ENCODE data around the gene ELAVL1.
"Not testable (repeated sequence)": the region's sequence is repeated elsewhere in the genome, so short reads cannot be mapped to it uniquely, and the experiment has no call there.

ELAVL1 gene

GRCh38 chr19:7970716-7971448, 34.6 kb downstream of the ELAVL1 start:
- no peak for DNase-seq (ENCODE audit: low read depth in 2 of 2)

GRCh38 chr19:7969555-7969939, 35.9 kb downstream of the ELAVL1 start:
- DNase-seq (ENCODE audit: low read depth in 2 of 2) = no peak

GRCh38 chr19:7968796-7969554, 36.5 kb downstream of the ELAVL1 start:
- DNase-seq (ENCODE audit: low read depth in 2 of 2) = no peak

- DNase-seq (ENCODE audit: low read depth in 2 of 2) = no peak
Observed at GRCh38 chr19:7968008-7968795, 37.2 kb downstream of the ELAVL1 start.

GRCh38 chr19:7965921-7966665, 39.3 kb downstream of the ELAVL1 start:
- no peak for DNase-seq (ENCODE audit: low read depth in 2 of 2)

- no peak for DNase-seq (ENCODE audit: low read depth in 2 of 2)
Observed at GRCh38 chr19:7965259-7965841, 40.1 kb downstream of the ELAVL1 start.

GRCh38 chr19:7963566-7963965, 41.9 kb downstream of the ELAVL1 start:
- no peak for DNase-seq (ENCODE audit: low read depth in 2 of 2)

- no peak for DNase-seq (ENCODE audit: low read depth in 2 of 2)
Observed at GRCh38 chr19:7962644-7963268, 42.7 kb downstream of the ELAVL1 start.

GRCh38 chr19:7961920-7962626, 43.4 kb downstream of the ELAVL1 start:
- no peak for DNase-seq (ENCODE audit: low read depth in 2 of 2)

- not testable (repeated sequence) for DNase-seq (ENCODE audit: low read depth in 2 of 2)
Observed at GRCh38 chr19:7961082-7961481, 44.4 kb downstream of the ELAVL1 start.

GRCh38 chr19:7959211-7959610, 46.2 kb downstream of the ELAVL1 start:
- DNase-seq (ENCODE audit: low read depth in 2 of 2) = no peak

- no peak for DNase-seq (ENCODE audit: low read depth in 2 of 2)
Observed at GRCh38 chr19:7955696-7956095, 49.7 kb downstream of the ELAVL1 start.

GRCh38 chr19:7953576-7953975, 51.9 kb downstream of the ELAVL1 start:
- no peak for DNase-seq (ENCODE audit: low read depth in 2 of 2)

- no peak for DNase-seq (ENCODE audit: low read depth in 2 of 2)
Observed at GRCh38 chr19:7953060-7953459, 52.4 kb downstream of the ELAVL1 start.

- DNase-seq (ENCODE audit: low read depth in 2 of 2) = no peak
Observed at GRCh38 chr19:7947939-7948338, 57.5 kb downstream of the ELAVL1 start.

GRCh38 chr19:7944177-7944761, 61.2 kb downstream of the ELAVL1 start:
- DNase-seq (ENCODE audit: low read depth in 2 of 2) = peak; percentile 56 to 85

- DNase-seq (ENCODE audit: low read depth in 2 of 2) = peak; percentile 92 to 97
Observed at GRCh38 chr19:7943444-7944176, 61.8 kb downstream of the ELAVL1 start, which contains the start of gene TIMM44. Gene TIMM44, minus strand, starts transcription at chr19:7943666. Its CDS starts 15 bp downstream, at chr19:7943651.

- DNase-seq (ENCODE audit: low read depth in 2 of 2) = no peak
Observed at GRCh38 chr19:7942981-7943443, 62.4 kb downstream of the ELAVL1 start.
